ENCODE measurements around the gene EXOSC3. TPM values are rescaled to one million over a fixed set of nuclear protein-coding genes. Genes with fewer than 3 reads are reported as not detected.
A peak's percentile ranks its signal among the peaks of the same experiment; 100 is the strongest.

The EXOSC3 gene
- total and polyA plus RNA-seq, 4 donors: 23.3 to 60.8 (median 37.0) TPM

DNA sequence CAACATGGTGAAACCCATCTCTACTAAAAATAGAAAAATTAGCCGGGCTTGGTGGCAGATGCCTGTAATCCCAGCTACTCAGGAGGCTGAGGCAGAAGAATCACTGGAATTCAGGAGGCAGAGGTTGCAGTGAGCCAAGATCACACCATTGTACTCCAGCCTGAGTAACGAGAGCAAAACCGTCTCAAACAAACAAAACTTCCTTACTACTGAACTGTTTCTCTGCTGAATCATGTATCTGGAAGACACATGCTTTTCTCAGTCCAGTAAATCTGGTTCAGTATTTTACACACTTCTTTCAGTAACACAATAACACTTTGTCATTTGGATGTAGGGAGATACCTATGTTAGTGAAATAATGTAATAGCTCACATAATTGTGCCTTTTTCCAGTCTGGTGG is 23.4 kb downstream of the EXOSC3 start:
- 66 to 78% methylated on average over 3 of the region's 3 CpGs for WGBS, 2 donors
- TF ChIP-seq, protein P1, sequence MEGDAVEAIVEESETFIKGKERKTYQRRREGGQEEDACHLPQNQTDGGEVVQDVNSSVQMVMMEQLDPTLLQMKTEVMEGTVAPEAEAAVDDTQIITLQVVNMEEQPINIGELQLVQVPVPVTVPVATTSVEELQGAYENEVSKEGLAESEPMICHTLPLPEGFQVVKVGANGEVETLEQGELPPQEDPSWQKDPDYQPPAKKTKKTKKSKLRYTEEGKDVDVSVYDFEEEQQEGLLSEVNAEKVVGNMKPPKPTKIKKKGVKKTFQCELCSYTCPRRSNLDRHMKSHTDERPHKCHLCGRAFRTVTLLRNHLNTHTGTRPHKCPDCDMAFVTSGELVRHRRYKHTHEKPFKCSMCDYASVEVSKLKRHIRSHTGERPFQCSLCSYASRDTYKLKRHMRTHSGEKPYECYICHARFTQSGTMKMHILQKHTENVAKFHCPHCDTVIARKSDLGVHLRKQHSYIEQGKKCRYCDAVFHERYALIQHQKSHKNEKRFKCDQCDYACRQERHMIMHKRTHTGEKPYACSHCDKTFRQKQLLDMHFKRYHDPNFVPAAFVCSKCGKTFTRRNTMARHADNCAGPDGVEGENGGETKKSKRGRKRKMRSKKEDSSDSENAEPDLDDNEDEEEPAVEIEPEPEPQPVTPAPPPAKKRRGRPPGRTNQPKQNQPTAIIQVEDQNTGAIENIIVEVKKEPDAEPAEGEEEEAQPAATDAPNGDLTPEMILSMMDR (IDR thresholded peaks at IDR 0.05; ENCODE audit: control extremely low read depth, extremely low read depth): no peak
- no peak overlapping the region for H3K27ac ChIP-seq (ENCODE audit: low read depth in 1 of 2, low read length in 1 of 2)
- H3K9ac ChIP-seq (ENCODE audit: insufficient read depth in 1 of 2, low read length in 2 of 2): no peak overlapping the region
- no peak for DNase-seq
- H3K4me3 ChIP-seq: no peak overlapping the region
- ATAC-seq (ENCODE audit: insufficient read depth, low FRiP score): no peak
- H3K4me1 ChIP-seq (ENCODE audit: control insufficient read depth in 5 of 5, insufficient read depth in 5 of 5, low read length in 5 of 5): no peaks in the 10 kb centered on the region
- H3K9me3 ChIP-seq (ENCODE audit: control insufficient read depth in 4 of 4, insufficient read depth in 3 of 4, low read length in 3 of 4): no peaks in the 10 kb centered on the region
- peaks cover 3 to 10% (median 5%) of the 10 kb centered on the region in 4 donors for H3K36me3 ChIP-seq (ENCODE audit: control insufficient read depth in 4 of 4, insufficient read depth in 4 of 4, low read length in 4 of 4)
- no peaks in the 10 kb centered on the region for H3K27me3 ChIP-seq (ENCODE audit: control insufficient read depth in 3 of 3, insufficient read depth in 3 of 3, low read length in 2 of 3)

DNA sequence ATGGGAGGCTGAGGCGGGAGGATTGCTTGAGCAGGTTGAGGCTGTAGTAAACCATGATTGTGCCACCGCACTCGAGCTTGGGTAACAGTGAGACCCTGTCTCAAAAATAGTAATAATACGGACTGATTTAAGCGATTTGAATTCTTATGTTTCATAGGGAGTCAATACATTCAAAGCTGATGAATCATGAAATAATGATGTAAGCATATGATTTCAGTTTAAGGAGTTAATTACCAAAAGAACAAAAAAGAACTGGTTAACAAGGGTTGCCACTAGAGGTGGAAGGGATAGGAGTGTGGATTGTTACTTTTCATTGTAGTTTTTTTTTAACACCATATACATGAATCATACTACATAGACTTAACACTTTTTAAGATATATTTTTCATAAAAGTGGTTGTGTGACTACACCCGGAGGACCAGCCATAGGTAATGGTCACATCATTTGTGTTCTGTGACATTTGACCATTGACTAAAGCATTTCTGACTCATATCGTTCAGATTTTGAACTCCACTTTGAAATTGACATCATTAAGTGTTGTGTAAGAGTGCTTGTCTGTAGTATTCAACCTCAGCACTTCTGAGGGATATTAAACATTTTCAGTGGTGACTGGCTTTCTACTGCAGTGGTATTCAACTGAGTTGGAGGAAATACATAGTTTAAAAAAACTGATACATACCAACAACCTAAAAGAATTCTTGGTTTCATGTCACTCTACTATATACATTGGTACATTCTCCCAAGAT is 24.3 kb downstream of the EXOSC3 start:
- 85 to 94% methylated on average over 7 of the region's 7 CpGs for WGBS, 2 donors
- peaks cover 3 to 10% (median 5%) of the 10 kb centered on the region in 4 donors for H3K36me3 ChIP-seq (ENCODE audit: control insufficient read depth in 4 of 4, insufficient read depth in 4 of 4, low read length in 4 of 4)

DNA sequence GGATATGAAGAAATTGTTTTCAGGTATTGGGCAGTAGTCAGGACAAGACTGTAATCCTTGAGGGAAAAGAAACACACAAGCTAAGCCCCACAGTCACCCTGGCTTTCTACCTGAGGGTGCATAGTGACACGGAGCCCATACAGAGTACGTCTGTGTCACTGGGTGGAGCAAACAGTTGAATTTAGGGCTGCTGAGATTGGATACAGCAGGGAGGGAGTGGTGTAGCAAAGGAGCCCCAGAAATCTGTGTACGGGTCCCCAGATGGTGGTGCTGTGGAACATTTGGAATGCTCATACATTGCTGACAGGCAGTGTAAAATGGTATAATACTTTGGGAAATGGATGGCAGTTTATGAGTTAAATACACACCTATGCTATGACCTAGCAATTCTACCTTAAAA is 26.1 kb downstream of the EXOSC3 start:
- H3K9me3 ChIP-seq (ENCODE audit: control insufficient read depth in 4 of 4, insufficient read depth in 3 of 4, low read length in 3 of 4): no peaks in the 10 kb centered on the region
- ATAC-seq (ENCODE audit: insufficient read depth, low FRiP score) (no peak), DNase-seq (no peak)
- no peak overlapping the region for H3K27ac ChIP-seq (ENCODE audit: low read depth in 1 of 2, low read length in 1 of 2)
- H3K36me3 ChIP-seq (ENCODE audit: control insufficient read depth in 4 of 4, insufficient read depth in 4 of 4, low read length in 4 of 4): peaks cover under 1 to 6% (median 4%) of the 10 kb centered on the region in 4 donors
- peaks cover 0 to 5% (median 5%) of the 10 kb centered on the region in 5 donors for H3K4me1 ChIP-seq (ENCODE audit: control insufficient read depth in 5 of 5, insufficient read depth in 5 of 5, low read length in 5 of 5)
- WGBS, 2 donors: 90 to 92% methylated on average over 3 of the region's 3 CpGs
- TF ChIP-seq, protein P1 (IDR thresholded peaks at IDR 0.05; ENCODE audit: control extremely low read depth, extremely low read depth): no peak
- H3K4me3 ChIP-seq: no peak overlapping the region
- H3K9ac ChIP-seq (ENCODE audit: insufficient read depth in 1 of 2, low read length in 2 of 2): no peak overlapping the region
- no peaks in the 10 kb centered on the region for H3K27me3 ChIP-seq (ENCODE audit: control insufficient read depth in 3 of 3, insufficient read depth in 3 of 3, low read length in 2 of 3)

More for the DNA sequence above, 24.3 kb downstream of the EXOSC3 start:
- no peaks in the 10 kb centered on the region for H3K27me3 ChIP-seq (ENCODE audit: control insufficient read depth in 3 of 3, insufficient read depth in 3 of 3, low read length in 2 of 3)
- no peaks in the 10 kb centered on the region for H3K9me3 ChIP-seq (ENCODE audit: control insufficient read depth in 4 of 4, insufficient read depth in 3 of 4, low read length in 3 of 4)
- no peak overlapping the region for H3K9ac ChIP-seq (ENCODE audit: insufficient read depth in 1 of 2, low read length in 2 of 2)
- ATAC-seq (ENCODE audit: insufficient read depth, low FRiP score) (peak; percentile 85), DNase-seq (no peak)
- no peak overlapping the region for H3K27ac ChIP-seq (ENCODE audit: low read depth in 1 of 2, low read length in 1 of 2)
- TF ChIP-seq, protein P1 (IDR thresholded peaks at IDR 0.05; ENCODE audit: control extremely low read depth, extremely low read depth): no peak
- no peaks in the 10 kb centered on the region for H3K4me1 ChIP-seq (ENCODE audit: control insufficient read depth in 5 of 5, insufficient read depth in 5 of 5, low read length in 5 of 5)
- H3K4me3 ChIP-seq: no peak overlapping the region

Measured in lung (tissue), 12 donors.